Gastrocnemius medialis (tissue), 4 donors: ENCODE data around the gene SPATA31C1.

Experiments used
- CTCF ChIP-seq, 5 experiments: fragments of 450-650 bp in 3 of 5; fragments of 200-600 bp in 2 of 5; sonication (generic) in 2 of 5; IDR thresholded peaks in 4 of 5; conservative IDR thresholded peaks in 1 of 5; 1 replicate in 4 of 5; 2 replicates in 1 of 5; pipeline ENCODE4 v1.5.1; 2016 to 2019; ENCODE audit warnings: antibody characterized with exemption in 5 of 5, mild to moderate bottlenecking in 3 of 5, moderate library complexity in 3 of 5
- POLR2A ChIP-seq, 2 donors: fragments of 450-650 bp; IDR thresholded peaks; one replicate each; pipeline ENCODE4 v1.6.1; 2017; ENCODE audit warnings: antibody characterized with exemption in 2 of 2, mild to moderate bottlenecking in 2 of 2, moderate library complexity in 2 of 2

GRCh38 chr9:87880116-87880515, 37.6 kb upstream of the SPATA31C1 start:
- TF ChIP-seq POLR2A (IDR thresholded peaks at IDR 0.05), result no peak
- TF ChIP-seq CTCF (IDR thresholded peaks at IDR 0.05 in 4 of 5, conservative IDR thresholded peaks at IDR 0.05 in 1 of 5), result no peak
